Activated naive CD8-positive, alpha-beta T cell treated with anti-CD3 and anti-CD28 coated beads for 36 hours (primary cell): ENCODE measurements around the gene SNX33. TPM values are rescaled to one million over a fixed set of nuclear protein-coding genes. Genes with fewer than 3 reads are reported as not detected.
"Not testable (repeated sequence)": the region's sequence is repeated elsewhere in the genome, so short reads cannot be mapped to it uniquely, and the experiment has no call there.

Experiments
- DNase-seq: peaks from one replicate; pipeline ENCODE4 v3.0.0; 2021
- H3K27ac Mint-ChIP-seq: one replicate; pipeline ENCODE4 v1.8.0; 2022; ENCODE audit warnings: mild to moderate bottlenecking, moderate library complexity, mixed read lengths
- H3K27me3 Mint-ChIP-seq: one replicate; pipeline ENCODE4 v1.8.0; 2022; ENCODE audit warnings: mild to moderate bottlenecking, mixed read lengths
- H3K36me3 Mint-ChIP-seq: one replicate; pipeline ENCODE4 v1.8.0; 2021; ENCODE audit warnings: mild to moderate bottlenecking, mixed read lengths
- H3K4me1 Mint-ChIP-seq: one replicate; pipeline ENCODE4 v1.8.0; 2021; ENCODE audit warnings: mixed read lengths
- H3K4me3 Mint-ChIP-seq: one replicate; pipeline ENCODE4 v1.8.0; 2022; ENCODE audit warnings: mild to moderate bottlenecking, moderate library complexity, mixed read lengths
- H3K9me3 Mint-ChIP-seq: one replicate; pipeline ENCODE4 v1.8.0; 2022; ENCODE audit warnings: mixed read lengths
- total RNA-seq, 2 experiments: library from RNA; stranded (reverse); gene quantifications; one replicate each; pipeline ENCODE4 v1.2.3, GENCODE V29; 2021

The SNX33 gene
- 1 to 10 TPM; 2.6 to 3.3 TPM for total RNA-seq

GRCh38 chr15:75647370-75648155 lies at the start of gene SNX33:
SNX33 (plus strand) TSS chr15:75647912; CDS start chr15:75649103, 1,191 bp downstream.
- peaks cover 30% of the 10 kb centered on the region for H3K4me1 Mint-ChIP-seq

GRCh38 chr15:75598361-75598760 lies 49.4 kb upstream of the SNX33 start:
- Mint-ChIP-seq H3K27me3 (no peaks in the 10 kb centered on the region), H3K27ac (peak overlapping the region; percentile 74), H3K4me1 (peaks cover 18% of the 10 kb centered on the region), H3K4me3 (no peak overlapping the region), H3K9me3 (no peaks in the 10 kb centered on the region), H3K36me3 (peaks cover 41% of the 10 kb centered on the region)
- no peak for DNase-seq

More at GRCh38 chr15:75647370-75648155, at the start of gene SNX33:
- Mint-ChIP-seq H3K9me3 (no peaks in the 10 kb centered on the region), H3K36me3 (no peaks in the 10 kb centered on the region), H3K27me3 (no peaks in the 10 kb centered on the region), H3K27ac (peak within 1 kb of the TSS; percentile 73), H3K4me3 (peak within 1 kb of the TSS; percentile 87)
- peak; percentile 73 for DNase-seq

- H3K27me3 Mint-ChIP-seq, result no peaks in the 10 kb centered on the region
- no peak overlapping the region for H3K27ac Mint-ChIP-seq
- no peak for DNase-seq
- no peak overlapping the region for H3K4me3 Mint-ChIP-seq
- H3K4me1 Mint-ChIP-seq, result peaks cover 18% of the 10 kb centered on the region
- H3K9me3 Mint-ChIP-seq, result no peaks in the 10 kb centered on the region
- peaks cover 41% of the 10 kb centered on the region for H3K36me3 Mint-ChIP-seq
Observed at GRCh38 chr15:75599401-75599800, 48.3 kb upstream of the SNX33 start.

- Mint-ChIP-seq H3K27me3 (no peaks in the 10 kb centered on the region), H3K36me3 (peaks cover 53% of the 10 kb centered on the region), H3K9me3 (no peaks in the 10 kb centered on the region), H3K4me1 (peaks cover 31% of the 10 kb centered on the region), H3K27ac (peak overlapping the region; percentile 89), H3K4me3 (peak overlapping the region; percentile 44)
- no peak for DNase-seq
Observed at GRCh38 chr15:75606026-75606425, 41.7 kb upstream of the SNX33 start.

GRCh38 chr15:75606711-75607699 lies 40.7 kb upstream of the SNX33 start:
- H3K4me1 Mint-ChIP-seq, result peaks cover 31% of the 10 kb centered on the region
- H3K9me3 Mint-ChIP-seq, result no peaks in the 10 kb centered on the region

GRCh38 chr15:75616766-75617165 lies 30.9 kb upstream of the SNX33 start:
- peaks cover 47% of the 10 kb centered on the region for H3K36me3 Mint-ChIP-seq
- no peak for DNase-seq
- H3K9me3 Mint-ChIP-seq, result peaks cover 5% of the 10 kb centered on the region
- peaks cover 23% of the 10 kb centered on the region for H3K4me1 Mint-ChIP-seq
- no peaks in the 10 kb centered on the region for H3K27me3 Mint-ChIP-seq
- H3K4me3 Mint-ChIP-seq, result no peak overlapping the region
- H3K27ac Mint-ChIP-seq, result no peak overlapping the region

More at GRCh38 chr15:75606711-75607699, 40.7 kb upstream of the SNX33 start:
- Mint-ChIP-seq H3K27me3 (no peaks in the 10 kb centered on the region), H3K4me3 (peak overlapping the region; percentile 40), H3K36me3 (peaks cover 47% of the 10 kb centered on the region), H3K27ac (peak overlapping the region; percentile 89)
- no peak for DNase-seq

- Mint-ChIP-seq H3K36me3 (peaks cover 45% of the 10 kb centered on the region), H3K27ac (peak overlapping the region; percentile 93), H3K27me3 (no peaks in the 10 kb centered on the region), H3K9me3 (peaks cover 8% of the 10 kb centered on the region), H3K4me1 (peaks cover 33% of the 10 kb centered on the region), H3K4me3 (peak overlapping the region; percentile 58)
- no peak for DNase-seq
Observed at GRCh38 chr15:75620058-75620820, 27.5 kb upstream of the SNX33 start.

- peak overlapping the region; percentile 58 for H3K4me3 Mint-ChIP-seq
- peaks cover 8% of the 10 kb centered on the region for H3K9me3 Mint-ChIP-seq
- peaks cover 41% of the 10 kb centered on the region for H3K36me3 Mint-ChIP-seq
- H3K27ac Mint-ChIP-seq, result peak overlapping the region; percentile 93
- peaks cover 34% of the 10 kb centered on the region for H3K4me1 Mint-ChIP-seq
- H3K27me3 Mint-ChIP-seq, result no peaks in the 10 kb centered on the region
- DNase-seq, result no peak
Observed at GRCh38 chr15:75620841-75621391, 26.8 kb upstream of the SNX33 start.

DNA sequence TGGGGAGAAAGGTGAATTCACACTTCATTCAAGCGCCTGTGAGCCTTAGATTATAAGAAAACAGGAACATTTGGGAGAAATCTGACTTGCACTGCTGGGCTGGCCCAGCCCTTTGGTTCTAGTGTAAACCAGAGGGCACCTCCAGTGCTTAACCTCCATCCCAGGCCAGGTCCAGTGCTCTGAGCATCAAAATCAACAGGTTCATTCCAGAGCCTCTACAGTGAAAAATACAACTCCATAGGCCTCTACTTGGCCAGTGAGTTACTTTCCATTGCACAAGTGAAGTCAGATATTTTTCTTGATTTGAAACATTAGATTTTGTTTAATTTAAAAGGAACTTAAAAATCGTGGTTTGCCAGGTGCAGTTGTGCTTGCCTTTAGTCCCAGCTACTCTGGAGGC lies 25.2 kb upstream of the SNX33 start:
- Mint-ChIP-seq H3K4me1 (peaks cover 42% of the 10 kb centered on the region), H3K27me3 (no peaks in the 10 kb centered on the region), H3K36me3 (peaks cover 33% of the 10 kb centered on the region), H3K4me3 (no peak overlapping the region), H3K27ac (peak overlapping the region; percentile 78), H3K9me3 (peaks cover 8% of the 10 kb centered on the region)
- no peak for DNase-seq

DNA sequence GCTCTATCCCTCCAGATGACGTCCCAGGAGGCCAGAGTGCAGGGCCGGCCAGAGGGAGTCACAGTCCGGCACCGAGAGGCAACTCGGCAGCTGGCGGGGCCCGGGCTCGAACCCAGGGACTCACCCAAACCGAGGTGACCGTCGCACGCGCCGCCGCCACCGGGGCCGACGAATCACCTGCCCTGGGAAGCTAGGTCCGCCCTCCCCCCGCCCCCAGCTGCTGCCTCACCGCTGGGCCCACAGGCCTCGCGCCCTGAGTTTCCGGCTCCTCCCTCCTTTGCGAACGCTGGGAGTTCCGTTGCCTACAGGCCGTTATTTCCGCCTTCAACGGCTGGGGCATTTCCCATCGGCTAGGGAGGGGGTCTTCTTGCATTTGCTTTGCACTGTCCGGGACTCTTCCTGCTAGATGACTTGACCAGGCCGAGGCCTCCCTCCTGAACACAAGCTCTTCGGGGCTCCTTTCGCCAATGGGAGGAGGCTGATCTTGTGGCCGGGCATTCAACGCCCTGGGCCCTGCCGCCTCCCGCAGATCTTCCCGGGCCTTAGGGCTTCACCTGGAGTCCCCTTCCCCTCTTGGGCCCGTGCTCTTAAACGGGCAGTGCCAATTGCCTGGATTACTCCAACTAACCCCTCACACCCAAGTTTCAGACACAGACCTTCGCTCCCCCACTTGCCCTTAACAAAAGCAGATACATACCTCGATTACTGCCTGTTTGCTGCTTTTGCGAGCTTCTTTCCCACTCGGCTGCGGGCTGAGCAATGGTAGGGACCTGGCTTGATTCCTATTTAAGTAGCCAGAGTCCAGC lies 22.0 kb upstream of the SNX33 start, which contains the start of gene SNUPN:
TSS of gene SNUPN (minus strand) at position 184 of the 806 bp plus-strand sequence. CDS start 4,674 bp downstream, outside the sequence.
- peak; percentile 92 for DNase-seq
- peak within 1 kb of the TSS; percentile 97 for H3K27ac Mint-ChIP-seq
- H3K9me3 Mint-ChIP-seq, result peaks cover 8% of the 10 kb centered on the region
- peaks cover 22% of the 10 kb centered on the region for H3K36me3 Mint-ChIP-seq
- no peaks in the 10 kb centered on the region for H3K27me3 Mint-ChIP-seq
- H3K4me1 Mint-ChIP-seq, result peaks cover 34% of the 10 kb centered on the region
- H3K4me3 Mint-ChIP-seq, result peak within 1 kb of the TSS; percentile 92

GRCh38 chr15:75631935-75632334 lies 15.8 kb upstream of the SNX33 start:
- H3K4me1 Mint-ChIP-seq, result peaks cover 11% of the 10 kb centered on the region
- DNase-seq, result no peak
- no peak overlapping the region for H3K4me3 Mint-ChIP-seq
- peaks cover 5% of the 10 kb centered on the region for H3K36me3 Mint-ChIP-seq
- no peak overlapping the region for H3K27ac Mint-ChIP-seq
- no peaks in the 10 kb centered on the region for H3K9me3 Mint-ChIP-seq
- H3K27me3 Mint-ChIP-seq, result no peaks in the 10 kb centered on the region

DNA sequence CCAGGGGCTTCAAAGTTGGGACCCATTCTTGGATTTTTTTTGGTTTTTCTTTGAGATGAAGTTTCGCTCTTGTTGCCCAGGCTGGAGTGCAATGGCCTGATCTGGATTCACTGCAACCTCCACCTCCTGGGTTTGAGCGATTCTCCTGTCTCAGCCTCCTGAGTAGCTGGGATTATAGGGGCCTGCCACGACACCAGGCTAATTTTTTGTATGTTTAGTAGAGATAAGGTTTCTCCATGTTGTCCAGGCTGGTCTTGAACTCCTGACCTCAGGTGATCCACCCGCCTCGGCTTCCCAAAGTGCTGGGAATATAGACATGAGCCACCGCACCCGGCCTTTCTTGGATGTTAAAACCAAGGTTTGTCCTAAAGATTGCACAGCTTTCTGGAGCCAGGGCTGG lies 13.8 kb upstream of the SNX33 start:
- peaks cover 20% of the 10 kb centered on the region for H3K4me1 Mint-ChIP-seq
- DNase-seq, H3K4me3 Mint-ChIP-seq, H3K27me3 Mint-ChIP-seq, H3K9me3 Mint-ChIP-seq, H3K27ac Mint-ChIP-seq: not testable (repeated sequence)
- peaks cover 19% of the 10 kb centered on the region for H3K36me3 Mint-ChIP-seq

GRCh38 chr15:75636026-75636425 lies 11.7 kb upstream of the SNX33 start:
- H3K27ac Mint-ChIP-seq, result peak overlapping the region; percentile 25
- H3K4me3 Mint-ChIP-seq, result no peak overlapping the region
- DNase-seq, result no peak
- no peaks in the 10 kb centered on the region for H3K9me3 Mint-ChIP-seq
- no peaks in the 10 kb centered on the region for H3K27me3 Mint-ChIP-seq
- peaks cover 25% of the 10 kb centered on the region for H3K36me3 Mint-ChIP-seq
- H3K4me1 Mint-ChIP-seq, result peaks cover 21% of the 10 kb centered on the region
